ENCODE data around the gene SGIP1. TPM values are rescaled to one million over a fixed set of nuclear protein-coding genes. Genes with fewer than 3 reads are reported as not detected.

Gene SGIP1
- total RNA-seq, 1 donor from 2014 or later = 75.2 TPM

GRCh38 chr1:66764994-66765578 lies 231.1 kb downstream of the SGIP1 start:
- Mint-ChIP-seq H3K4me1 (ENCODE audit: low read depth, unreplicated experiment) (no peaks in the 10 kb centered on the region), H3K9me3 (ENCODE audit: unreplicated experiment) (no peaks in the 10 kb centered on the region), H3K27ac (ENCODE audit: unreplicated experiment) (no peak overlapping the region), H3K27me3 (ENCODE audit: unreplicated experiment) (no peaks in the 10 kb centered on the region), H3K4me3 (ENCODE audit: unreplicated experiment) (no peak overlapping the region), H3K36me3 (ENCODE audit: unreplicated experiment) (peaks cover 4% of the 10 kb centered on the region)
- TF ChIP-seq, protein P1, sequence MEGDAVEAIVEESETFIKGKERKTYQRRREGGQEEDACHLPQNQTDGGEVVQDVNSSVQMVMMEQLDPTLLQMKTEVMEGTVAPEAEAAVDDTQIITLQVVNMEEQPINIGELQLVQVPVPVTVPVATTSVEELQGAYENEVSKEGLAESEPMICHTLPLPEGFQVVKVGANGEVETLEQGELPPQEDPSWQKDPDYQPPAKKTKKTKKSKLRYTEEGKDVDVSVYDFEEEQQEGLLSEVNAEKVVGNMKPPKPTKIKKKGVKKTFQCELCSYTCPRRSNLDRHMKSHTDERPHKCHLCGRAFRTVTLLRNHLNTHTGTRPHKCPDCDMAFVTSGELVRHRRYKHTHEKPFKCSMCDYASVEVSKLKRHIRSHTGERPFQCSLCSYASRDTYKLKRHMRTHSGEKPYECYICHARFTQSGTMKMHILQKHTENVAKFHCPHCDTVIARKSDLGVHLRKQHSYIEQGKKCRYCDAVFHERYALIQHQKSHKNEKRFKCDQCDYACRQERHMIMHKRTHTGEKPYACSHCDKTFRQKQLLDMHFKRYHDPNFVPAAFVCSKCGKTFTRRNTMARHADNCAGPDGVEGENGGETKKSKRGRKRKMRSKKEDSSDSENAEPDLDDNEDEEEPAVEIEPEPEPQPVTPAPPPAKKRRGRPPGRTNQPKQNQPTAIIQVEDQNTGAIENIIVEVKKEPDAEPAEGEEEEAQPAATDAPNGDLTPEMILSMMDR (IDR thresholded peaks at IDR 0.05; ENCODE audit: partially characterized antibody, unreplicated experiment) = peak; percentile 82
- DNase-seq = no peak

- H3K9me3 Mint-ChIP-seq (ENCODE audit: unreplicated experiment) = no peaks in the 10 kb centered on the region
- H3K4me1 Mint-ChIP-seq (ENCODE audit: low read depth, unreplicated experiment) = no peaks in the 10 kb centered on the region
- H3K27ac Mint-ChIP-seq (ENCODE audit: unreplicated experiment) = no peak overlapping the region
- H3K4me3 Mint-ChIP-seq (ENCODE audit: unreplicated experiment) = no peak overlapping the region
- DNase-seq = no peak
- H3K27me3 Mint-ChIP-seq (ENCODE audit: unreplicated experiment) = no peaks in the 10 kb centered on the region
- peaks cover 4% of the 10 kb centered on the region for H3K36me3 Mint-ChIP-seq (ENCODE audit: unreplicated experiment)
- TF ChIP-seq, protein P1 (IDR thresholded peaks at IDR 0.05; ENCODE audit: partially characterized antibody, unreplicated experiment) = no peak
Observed at GRCh38 chr1:66767626-66768025, 233.7 kb downstream of the SGIP1 start.

GRCh38 chr1:66768965-66769364 lies 235.0 kb downstream of the SGIP1 start:
- H3K27me3 Mint-ChIP-seq (ENCODE audit: unreplicated experiment) = no peaks in the 10 kb centered on the region
- DNase-seq = no peak
- no peaks in the 10 kb centered on the region for H3K36me3 Mint-ChIP-seq (ENCODE audit: unreplicated experiment)
- TF ChIP-seq, protein P1 (IDR thresholded peaks at IDR 0.05; ENCODE audit: partially characterized antibody, unreplicated experiment) = no peak
- H3K9me3 Mint-ChIP-seq (ENCODE audit: unreplicated experiment) = no peaks in the 10 kb centered on the region
- no peak overlapping the region for H3K4me3 Mint-ChIP-seq (ENCODE audit: unreplicated experiment)
- H3K27ac Mint-ChIP-seq (ENCODE audit: unreplicated experiment) = no peak overlapping the region
- no peaks in the 10 kb centered on the region for H3K4me1 Mint-ChIP-seq (ENCODE audit: low read depth, unreplicated experiment)

GRCh38 chr1:66769512-66770229 lies 235.7 kb downstream of the SGIP1 start:
- Mint-ChIP-seq H3K27me3 (ENCODE audit: unreplicated experiment) (no peaks in the 10 kb centered on the region), H3K9me3 (ENCODE audit: unreplicated experiment) (no peaks in the 10 kb centered on the region), H3K4me3 (ENCODE audit: unreplicated experiment) (no peak overlapping the region), H3K4me1 (ENCODE audit: low read depth, unreplicated experiment) (no peaks in the 10 kb centered on the region), H3K27ac (ENCODE audit: unreplicated experiment) (no peak overlapping the region), H3K36me3 (ENCODE audit: unreplicated experiment) (no peaks in the 10 kb centered on the region)
- TF ChIP-seq, protein P1 (IDR thresholded peaks at IDR 0.05; ENCODE audit: partially characterized antibody, unreplicated experiment) = no peak
- DNase-seq = no peak

GRCh38 chr1:66770240-66770639 lies 236.3 kb downstream of the SGIP1 start:
- Mint-ChIP-seq H3K27me3 (ENCODE audit: unreplicated experiment) (no peaks in the 10 kb centered on the region), H3K4me1 (ENCODE audit: low read depth, unreplicated experiment) (no peaks in the 10 kb centered on the region), H3K36me3 (ENCODE audit: unreplicated experiment) (no peaks in the 10 kb centered on the region), H3K27ac (ENCODE audit: unreplicated experiment) (no peak overlapping the region), H3K9me3 (ENCODE audit: unreplicated experiment) (no peaks in the 10 kb centered on the region), H3K4me3 (ENCODE audit: unreplicated experiment) (no peak overlapping the region)
- TF ChIP-seq, protein P1 (IDR thresholded peaks at IDR 0.05; ENCODE audit: partially characterized antibody, unreplicated experiment) = no peak
- DNase-seq = no peak
